Testis (tissue), 3 donors: ENCODE results near the gene PSMB10. TPM values are rescaled to one million over a fixed set of nuclear protein-coding genes. Genes with fewer than 3 reads are reported as not detected.

Experiments
- DNase-seq: peaks from one replicate; pipeline ENCODE4 v3.0.0-alpha.2; 2019
- H3K27ac ChIP-seq, 2 donors: fragments of 200-600 bp; sonication (generic); one replicate each; pipeline ENCODE4 v1.5.1; 2019
- H3K27me3 ChIP-seq: fragments of 200-600 bp; sonication (generic); one replicate; pipeline ENCODE4 v1.5.1; 2019
- H3K36me3 ChIP-seq: fragments of 200-600 bp; sonication (generic); one replicate; pipeline ENCODE4 v1.5.1; 2017; ENCODE audit warnings: low read depth; ENCODE audit errors: missing control alignments
- H3K4me1 ChIP-seq: fragments of 200-600 bp; sonication (generic); one replicate; pipeline ENCODE4 v1.5.1; 2019
- H3K4me3 ChIP-seq, 2 donors: fragments of 200-600 bp; sonication (generic); one replicate each; pipeline ENCODE4 v1.5.1; 2017 to 2019
- H3K9me3 ChIP-seq: fragments of 200-600 bp; sonication (generic); one replicate; pipeline ENCODE4 v1.5.1; 2017
- CTCF ChIP-seq, 3 experiments: fragments of 450-650 bp in 2 of 3; fragments of 200-600 bp in 1 of 3; sonication (generic) in 1 of 3; IDR thresholded peaks; one replicate each; pipeline ENCODE4 v1.5.1; 2016 to 2019; ENCODE audit warnings: antibody characterized with exemption in 3 of 3, mild to moderate bottlenecking in 2 of 3, moderate library complexity in 1 of 3
- POLR2A ChIP-seq: fragments of 450-650 bp; IDR thresholded peaks from one replicate; pipeline ENCODE4 v1.6.1; 2017; ENCODE audit warnings: antibody characterized with exemption, mild to moderate bottlenecking, moderate library complexity
- WGBS, 2 donors: methylation state at CpG; one replicate each; pipeline ENCODE4 v1.1.5; 2018; 5-methylcytosine and 5-hydroxymethylcytosine counted together
- intact Hi-C: fragments of 100-400 bp; cut with DNase I; formaldehyde crosslinking; loops from one replicate; pipeline ENCODE4 v1.15.1; 2023; ENCODE audit warnings: low total_unique reads
- polyA plus RNA-seq: library from polyadenylated mRNA; stranded (reverse); fragments of 350-450 nt; fragmentation: Illumina TruSeq; extraction: RNeasy Lipid Tissue Mini Kit (QIAGEN cat#74804); gene quantifications from one replicate; pipeline ENCODE4 v1.2.3, GENCODE V29; 2014; ENCODE audit warnings: low read depth, low replicate concordance; ENCODE audit not compliant: insufficient read depth
- total RNA-seq, 2 donors: library from RNA; depleted of rRNA; stranded (reverse); fragments of >200 nt; gene quantifications; one replicate each; pipeline ENCODE4 v1.2.3, GENCODE V29; 2016

The PSMB10 gene
- total and polyA plus RNA-seq, 3 donors from 2014 or later: 13.2 to 49.1 (median 14.2) TPM

GRCh38 chr16:67949645-67950044 is 13.0 kb upstream of the PSMB10 start:
- TF ChIP-seq CTCF (IDR thresholded peaks at IDR 0.05) (no peak), POLR2A (no peak)
- Histone ChIP-seq H3K27ac (no peak overlapping the region), H3K9me3 (no peaks in the 10 kb centered on the region), H3K4me3 (no peak overlapping the region), H3K36me3 (no peaks in the 10 kb centered on the region), H3K4me1 (peaks cover 10% of the 10 kb centered on the region), H3K27me3 (no peaks in the 10 kb centered on the region)
- intact Hi-C loops: no loop called here
- 96 to 98% methylated on average over 11 of the region's 11 CpGs for WGBS, 2 donors
- no peak for DNase-seq

GRCh38 chr16:67948015-67948414 is 11.4 kb upstream of the PSMB10 start:
- peaks cover 24% of the 10 kb centered on the region for H3K4me1 ChIP-seq
- H3K27ac ChIP-seq: no peak overlapping the region
- WGBS, 2 donors: 95 to 98% methylated on average over 14 to 15 of the region's 15 CpGs

GRCh38 chr16:67946966-67947558 is 10.4 kb upstream of the PSMB10 start:
- TF ChIP-seq POLR2A (no peak), CTCF (IDR thresholded peaks at IDR 0.05) (no peak)
- Histone ChIP-seq H3K27me3 (no peaks in the 10 kb centered on the region), H3K36me3 (no peaks in the 10 kb centered on the region), H3K9me3 (no peaks in the 10 kb centered on the region), H3K4me1 (peaks cover 24% of the 10 kb centered on the region), H3K27ac (no peak overlapping the region), H3K4me3 (no peak overlapping the region)
- no peak for DNase-seq
- 82 to 93% methylated on average over 11 to 28 of the region's 28 CpGs for WGBS, 2 donors
- intact Hi-C loops: no loop called here

More at GRCh38 chr16:67948015-67948414, 11.4 kb upstream of the PSMB10 start:
- H3K9me3 ChIP-seq: no peaks in the 10 kb centered on the region
- no peak for DNase-seq
- intact Hi-C loops: no loop called here
- no peak overlapping the region for H3K4me3 ChIP-seq
- no peaks in the 10 kb centered on the region for H3K27me3 ChIP-seq
- H3K36me3 ChIP-seq: no peaks in the 10 kb centered on the region
- TF ChIP-seq CTCF (IDR thresholded peaks at IDR 0.05) (no peak), POLR2A (no peak)

- peaks cover 16% of the 10 kb centered on the region for H3K4me1 ChIP-seq
- DNase-seq: no peak
- intact Hi-C loops: no loop called here
- H3K27ac ChIP-seq: no peak overlapping the region
- no peaks in the 10 kb centered on the region for H3K36me3 ChIP-seq
- no peak for TF ChIP-seq POLR2A
- TF ChIP-seq CTCF (IDR thresholded peaks at IDR 0.05): no peak
- H3K4me3 ChIP-seq: no peak overlapping the region
- H3K27me3 ChIP-seq: no peaks in the 10 kb centered on the region
- 93 to 96% methylated on average over 8 to 20 of the region's 20 CpGs for WGBS, 2 donors
- H3K9me3 ChIP-seq: no peaks in the 10 kb centered on the region
Measured at GRCh38 chr16:67946128-67946569, 9.5 kb upstream of the PSMB10 start.

- no peaks in the 10 kb centered on the region for H3K9me3 ChIP-seq
- 89% methylated on average over 24 of the region's 24 CpGs; no CpG with 5 or more reads in 1 of the 2 donors for WGBS, 2 donors
- DNase-seq: no peak
- intact Hi-C loops: no loop called here
- TF ChIP-seq POLR2A: no peak
- no peak for TF ChIP-seq CTCF (IDR thresholded peaks at IDR 0.05)
- no peaks in the 10 kb centered on the region for H3K36me3 ChIP-seq
- peaks cover 15% of the 10 kb centered on the region for H3K4me1 ChIP-seq
- no peak overlapping the region for H3K27ac ChIP-seq
- no peak overlapping the region for H3K4me3 ChIP-seq
- H3K27me3 ChIP-seq: no peaks in the 10 kb centered on the region
Measured at GRCh38 chr16:67945392-67945933, 8.8 kb upstream of the PSMB10 start.
